IPS-15b (cell line): Measurements from ENCODE around the gene MAST3.

Source experiments
- H3K27me3 ChIP-seq: one replicate; pipeline ENCODE4 v1.6.1; 2013; ENCODE audit warnings: low read length; ENCODE audit not compliant: control insufficient read depth, insufficient read depth
- H3K36me3 ChIP-seq: one replicate; pipeline ENCODE4 v1.6.1; 2013; ENCODE audit warnings: low read length; ENCODE audit not compliant: control insufficient read depth, insufficient read depth
- H3K4me1 ChIP-seq: one replicate; pipeline ENCODE4 v1.6.1; 2013; ENCODE audit warnings: mild to moderate bottlenecking, low read length; ENCODE audit not compliant: control insufficient read depth, insufficient read depth
- H3K4me3 ChIP-seq: one replicate; pipeline ENCODE4 v1.5.1; 2013; ENCODE audit warnings: low read depth, low read length
- H3K9ac ChIP-seq: one replicate; pipeline ENCODE4 v1.6.1; 2013; ENCODE audit warnings: low read depth, mild to moderate bottlenecking, low read length
- H3K9me3 ChIP-seq: one replicate; pipeline ENCODE4 v1.6.1; 2013; ENCODE audit warnings: mild to moderate bottlenecking, low read length; ENCODE audit not compliant: control insufficient read depth, insufficient read depth

MAST3 gene

DNA sequence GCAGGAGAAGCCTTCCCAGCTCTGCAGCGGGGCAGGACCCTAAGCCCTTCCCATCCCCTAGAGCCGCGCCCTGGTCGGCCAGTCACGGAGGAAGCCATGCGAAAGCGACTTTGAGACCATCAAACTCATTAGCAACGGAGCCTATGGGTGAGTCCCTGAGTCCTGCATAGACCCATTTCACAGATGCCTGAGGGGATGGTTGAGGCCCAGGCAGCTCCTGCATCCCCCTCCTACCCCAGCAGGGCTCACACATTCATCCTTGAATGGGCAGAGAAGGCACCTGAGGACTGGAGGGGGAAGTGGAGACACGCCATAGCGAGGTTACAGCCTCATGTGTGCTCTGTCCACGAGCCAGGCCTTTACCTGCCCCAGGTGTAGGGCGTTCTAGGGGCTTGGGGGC lies 31.2 kb downstream of the MAST3 start:
- peaks cover 43% of the 10 kb centered on the region for H3K36me3 ChIP-seq
- H3K27me3 ChIP-seq: no peaks in the 10 kb centered on the region
- H3K4me3 ChIP-seq: no peak overlapping the region
- H3K9me3 ChIP-seq: no peaks in the 10 kb centered on the region
- H3K4me1 ChIP-seq: no peaks in the 10 kb centered on the region
- no peak overlapping the region for H3K9ac ChIP-seq

DNA sequence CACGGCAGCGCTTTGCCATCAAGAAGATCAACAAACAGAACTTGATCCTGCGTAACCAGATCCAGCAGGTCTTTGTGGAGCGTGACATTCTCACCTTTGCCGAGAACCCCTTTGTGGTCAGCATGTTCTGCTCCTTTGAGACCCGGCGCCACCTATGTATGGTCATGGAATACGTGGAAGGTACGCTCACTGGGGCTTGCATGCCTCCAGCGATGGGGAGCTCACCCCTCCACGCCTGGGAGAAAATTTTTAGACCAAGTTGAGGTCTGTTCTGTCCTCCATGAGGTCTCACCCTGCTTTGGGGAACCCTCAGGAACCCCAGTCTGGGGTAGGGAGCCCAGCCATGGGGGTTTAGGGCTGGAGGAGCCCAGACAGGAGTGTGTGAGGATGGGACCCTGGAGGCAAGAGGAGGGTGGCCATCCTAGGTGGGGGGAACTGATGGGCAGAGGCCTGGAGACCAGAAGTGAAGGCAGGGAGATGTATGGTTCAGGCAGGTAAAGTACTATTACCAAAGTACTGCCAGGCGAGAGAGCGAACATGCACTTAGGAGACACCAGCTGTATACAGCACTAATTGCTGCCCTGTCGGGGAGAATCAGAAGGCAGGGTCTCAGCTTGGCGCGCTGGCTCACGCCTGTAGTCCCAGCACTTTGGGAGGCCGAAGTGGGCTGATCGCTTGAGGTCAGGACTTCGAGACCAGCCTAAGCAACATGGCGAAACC lies 33.1 kb downstream of the MAST3 start:
- H3K4me1 ChIP-seq: no peaks in the 10 kb centered on the region
- H3K27me3 ChIP-seq: no peaks in the 10 kb centered on the region
- H3K9ac ChIP-seq: no peak overlapping the region
- H3K4me3 ChIP-seq: no peak overlapping the region
- no peaks in the 10 kb centered on the region for H3K9me3 ChIP-seq
- H3K36me3 ChIP-seq: peaks cover 37% of the 10 kb centered on the region

DNA sequence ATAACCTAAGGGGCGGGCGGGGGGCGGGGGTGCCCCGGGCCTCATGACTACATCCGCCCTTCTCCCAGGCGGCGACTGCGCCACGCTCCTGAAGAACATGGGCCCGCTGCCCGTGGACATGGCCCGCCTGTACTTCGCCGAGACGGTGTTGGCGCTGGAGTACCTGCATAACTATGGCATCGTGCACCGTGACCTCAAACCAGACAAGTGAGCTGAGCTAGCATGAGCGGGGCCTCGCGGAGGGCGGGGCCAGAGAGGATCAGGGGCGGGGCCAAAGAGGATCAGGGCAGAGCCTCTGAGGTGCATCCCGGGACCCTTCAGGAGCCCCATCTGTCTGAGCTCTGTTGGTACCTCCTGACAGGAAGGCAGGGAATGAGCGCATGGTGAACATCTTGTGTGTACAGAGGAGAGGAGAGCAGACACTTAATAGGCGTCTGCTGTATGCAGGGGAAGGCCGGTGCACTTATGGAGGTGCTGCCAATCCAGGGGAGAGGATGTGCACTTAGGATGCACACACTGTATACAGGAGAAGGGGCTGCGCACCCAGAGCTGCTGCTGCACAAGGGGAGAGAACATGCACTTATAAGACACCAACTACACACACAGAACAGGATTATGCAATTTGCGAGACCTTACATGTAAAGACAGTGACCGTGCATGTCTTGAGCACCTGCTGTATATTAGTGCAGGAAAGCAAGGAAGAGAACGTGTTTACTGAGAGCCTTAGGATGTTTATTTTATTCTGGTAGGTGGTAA lies 34.4 kb downstream of the MAST3 start:
- Histone ChIP-seq H3K27me3 (no peaks in the 10 kb centered on the region), H3K36me3 (peaks cover 35% of the 10 kb centered on the region), H3K4me3 (no peak overlapping the region), H3K4me1 (no peaks in the 10 kb centered on the region), H3K9ac (no peak overlapping the region), H3K9me3 (no peaks in the 10 kb centered on the region)

DNA sequence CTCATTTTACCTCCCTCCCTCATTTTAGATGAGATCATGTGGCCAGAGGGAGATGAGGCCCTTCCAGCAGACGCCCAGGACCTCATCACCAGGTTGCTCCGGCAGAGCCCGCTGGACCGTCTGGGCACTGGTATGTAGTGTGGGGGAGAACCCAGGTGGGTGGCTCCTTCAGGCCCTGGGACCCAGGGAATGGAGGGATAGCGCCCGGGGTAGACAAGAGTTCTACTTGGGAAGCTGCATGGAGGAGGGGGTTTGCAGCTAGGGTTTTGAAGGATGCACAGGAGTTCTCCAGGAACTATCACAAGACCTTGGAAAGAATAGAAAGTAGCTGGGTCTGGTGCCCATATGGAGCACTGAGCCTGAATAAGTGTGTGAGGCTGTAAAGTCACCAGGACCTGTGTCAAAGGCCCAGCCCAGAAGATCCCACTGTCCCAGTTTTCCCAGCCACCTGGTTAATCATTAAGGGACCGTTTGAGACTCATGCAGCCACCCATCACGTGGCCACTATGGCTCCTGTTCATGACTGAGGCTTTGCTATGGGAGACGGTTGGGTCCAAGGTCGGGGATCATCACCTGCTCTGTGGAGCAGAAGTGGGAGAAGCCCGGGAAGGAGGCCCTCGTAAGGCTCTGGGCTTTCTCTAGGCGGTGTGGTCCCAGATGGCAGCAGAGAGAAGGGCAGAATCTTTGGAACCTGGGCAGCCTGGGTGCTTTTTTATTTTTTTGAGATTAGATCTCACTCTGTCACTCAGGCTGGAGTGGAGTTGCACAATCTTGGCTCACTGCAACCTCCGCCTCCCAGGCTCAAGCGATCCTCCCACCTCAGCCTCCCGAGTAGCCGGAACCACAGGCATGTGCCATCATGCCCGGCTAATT lies 38.4 kb downstream of the MAST3 start:
- Histone ChIP-seq H3K36me3 (peaks cover 18% of the 10 kb centered on the region), H3K4me1 (no peaks in the 10 kb centered on the region), H3K27me3 (no peaks in the 10 kb centered on the region), H3K4me3 (no peak overlapping the region), H3K9me3 (no peaks in the 10 kb centered on the region), H3K9ac (no peak overlapping the region)

DNA sequence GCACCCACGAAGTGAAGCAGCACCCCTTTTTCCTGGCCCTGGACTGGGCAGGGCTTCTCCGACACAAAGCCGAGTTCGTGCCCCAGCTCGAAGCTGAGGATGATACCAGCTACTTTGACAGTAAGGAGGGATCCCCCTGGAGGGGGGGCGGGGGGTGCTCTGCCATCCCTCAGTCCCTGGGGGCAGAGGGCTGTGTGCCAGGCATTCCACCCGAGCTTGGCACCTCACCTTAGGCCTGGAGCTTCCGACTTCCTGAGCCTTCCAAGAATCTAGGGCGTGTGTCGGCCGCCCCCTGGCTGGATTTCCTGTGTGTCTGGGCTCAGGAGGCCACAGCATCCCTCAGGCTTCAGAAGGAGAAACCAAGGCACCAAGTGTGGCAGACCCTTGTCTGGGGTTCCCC lies 39.7 kb downstream of the MAST3 start:
- H3K36me3 ChIP-seq: peaks cover 23% of the 10 kb centered on the region
- no peaks in the 10 kb centered on the region for H3K4me1 ChIP-seq
- H3K9me3 ChIP-seq: no peaks in the 10 kb centered on the region
- no peak overlapping the region for H3K4me3 ChIP-seq
- H3K27me3 ChIP-seq: no peaks in the 10 kb centered on the region
- H3K9ac ChIP-seq: no peak overlapping the region

DNA sequence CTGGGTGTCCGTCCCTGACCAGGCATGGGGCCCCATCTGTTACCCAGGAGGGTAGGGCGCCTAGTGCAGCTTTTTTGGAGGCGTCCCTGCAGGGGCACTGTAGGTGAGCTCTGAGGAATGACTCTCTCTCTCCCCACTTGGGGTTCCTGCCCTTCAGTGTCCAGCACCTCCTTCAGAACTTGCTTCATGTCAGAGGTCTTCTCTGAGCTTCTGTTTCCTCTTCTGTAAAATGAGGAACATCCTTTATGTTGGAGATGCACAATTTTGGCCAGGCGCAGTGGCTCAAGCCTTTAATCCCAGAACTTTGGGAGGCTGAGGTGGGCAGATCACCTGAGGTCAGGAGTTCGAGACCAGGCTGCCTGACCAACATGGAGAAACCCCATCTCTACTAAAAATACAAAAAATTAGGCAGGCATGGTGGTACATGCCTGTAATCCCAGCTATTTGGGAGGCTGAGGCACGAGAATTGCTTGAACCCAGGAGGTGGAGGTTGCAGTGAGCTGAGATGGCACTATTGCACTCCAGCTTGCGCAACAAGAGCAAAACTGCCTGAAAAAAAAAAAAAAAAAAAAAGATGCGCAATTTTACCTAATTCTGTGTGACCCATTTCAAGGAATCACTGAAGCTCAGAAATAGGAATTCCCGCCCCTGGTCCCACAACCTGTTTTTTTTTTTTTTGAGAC lies 40.2 kb downstream of the MAST3 start:
- Histone ChIP-seq H3K27me3 (no peaks in the 10 kb centered on the region), H3K4me1 (no peaks in the 10 kb centered on the region), H3K9ac (no peak overlapping the region), H3K4me3 (no peak overlapping the region), H3K36me3 (peaks cover 22% of the 10 kb centered on the region), H3K9me3 (no peaks in the 10 kb centered on the region)

DNA sequence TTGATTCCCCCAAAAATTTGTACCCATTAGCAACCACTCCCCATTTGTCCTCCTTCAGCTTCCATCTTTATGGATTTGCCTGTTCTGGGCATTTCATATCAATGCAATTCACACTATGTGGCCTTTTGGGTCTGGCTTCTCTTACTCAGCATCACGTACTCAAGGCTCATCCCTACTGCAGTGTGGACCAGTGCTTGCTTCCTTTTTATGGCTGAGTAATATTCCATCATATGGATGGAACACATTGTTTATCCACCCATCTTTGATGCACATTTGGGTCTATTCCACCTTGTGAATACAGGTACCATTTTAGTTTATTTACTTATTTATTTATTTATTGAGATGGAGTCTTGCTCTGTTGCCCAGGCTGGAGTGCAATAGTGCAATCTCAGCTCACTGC lies 42.9 kb downstream of the MAST3 start:
- peaks cover 36% of the 10 kb centered on the region for H3K36me3 ChIP-seq

DNA sequence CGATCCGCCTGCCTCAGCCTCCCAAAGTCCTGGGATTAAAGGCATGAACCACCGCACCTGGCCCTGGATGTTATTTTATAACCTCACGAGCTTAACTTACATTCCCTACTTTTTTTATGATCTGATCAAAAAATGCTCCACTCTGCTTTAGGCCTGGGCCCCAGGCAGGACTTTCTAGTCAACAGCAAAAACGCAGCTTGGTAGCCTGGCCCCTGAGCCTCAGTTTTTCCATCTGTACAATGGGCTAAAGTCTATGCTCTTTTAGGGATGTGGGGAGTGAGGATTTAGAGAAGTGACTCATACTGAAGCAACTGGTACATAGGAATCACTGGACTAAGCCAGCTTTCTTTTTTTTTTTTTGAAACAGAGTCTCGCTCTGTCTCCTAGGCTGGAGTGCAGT lies 43.5 kb downstream of the MAST3 start:
- Histone ChIP-seq H3K27me3 (no peaks in the 10 kb centered on the region), H3K36me3 (peaks cover 38% of the 10 kb centered on the region), H3K9me3 (no peaks in the 10 kb centered on the region), H3K9ac (no peak overlapping the region), H3K4me3 (no peak overlapping the region), H3K4me1 (no peaks in the 10 kb centered on the region)

More for the DNA sequence above, 42.9 kb downstream of the MAST3 start:
- Histone ChIP-seq H3K9ac (no peak overlapping the region), H3K4me3 (no peak overlapping the region), H3K4me1 (no peaks in the 10 kb centered on the region), H3K9me3 (no peaks in the 10 kb centered on the region), H3K27me3 (no peaks in the 10 kb centered on the region)

DNA sequence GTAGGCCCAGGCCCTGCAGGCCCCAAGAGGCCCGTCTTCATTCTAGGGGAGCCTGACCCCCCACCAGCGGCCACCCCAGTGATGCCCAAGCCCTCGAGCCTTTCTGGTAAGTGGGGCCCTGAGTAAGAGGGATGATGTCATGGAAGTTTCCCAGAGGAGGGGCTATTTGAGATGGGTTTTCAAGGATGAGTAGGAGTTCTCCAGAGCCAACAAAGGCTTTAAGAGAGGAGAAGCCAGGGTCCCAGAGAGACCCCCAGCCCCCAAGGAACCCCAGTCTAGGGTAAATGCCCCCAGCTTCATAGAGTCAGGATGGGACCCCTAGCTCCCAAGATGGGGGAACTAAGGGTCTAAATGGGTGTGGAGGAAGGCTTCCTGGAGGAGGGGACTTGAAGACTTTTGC lies 46.3 kb downstream of the MAST3 start:
- H3K36me3 ChIP-seq: peaks cover 36% of the 10 kb centered on the region

DNA sequence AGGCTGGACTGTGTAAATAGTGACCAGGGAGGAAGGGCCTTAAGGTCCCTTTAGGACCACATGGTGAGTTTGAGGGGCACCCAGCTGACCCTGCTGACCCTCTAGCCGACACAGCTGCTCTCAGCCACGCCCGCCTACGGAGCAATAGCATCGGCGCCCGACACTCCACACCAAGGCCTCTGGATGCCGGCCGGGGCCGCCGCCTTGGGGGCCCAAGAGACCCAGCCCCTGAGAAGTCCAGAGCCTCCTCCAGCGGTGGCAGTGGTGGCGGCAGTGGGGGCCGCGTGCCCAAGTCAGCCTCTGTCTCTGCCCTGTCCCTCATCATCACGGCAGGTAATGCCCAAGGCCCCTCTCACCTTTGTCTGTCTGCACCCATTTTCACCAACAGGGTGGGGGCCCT lies 46.8 kb downstream of the MAST3 start:
- H3K9ac ChIP-seq: no peak overlapping the region
- H3K36me3 ChIP-seq: peaks cover 36% of the 10 kb centered on the region
- no peak overlapping the region for H3K4me3 ChIP-seq
- no peaks in the 10 kb centered on the region for H3K27me3 ChIP-seq
- no peaks in the 10 kb centered on the region for H3K4me1 ChIP-seq
- no peaks in the 10 kb centered on the region for H3K9me3 ChIP-seq

More for the DNA sequence above, 46.3 kb downstream of the MAST3 start:
- no peak overlapping the region for H3K4me3 ChIP-seq
- no peaks in the 10 kb centered on the region for H3K27me3 ChIP-seq
- H3K4me1 ChIP-seq: no peaks in the 10 kb centered on the region
- H3K9me3 ChIP-seq: no peaks in the 10 kb centered on the region
- no peak overlapping the region for H3K9ac ChIP-seq

DNA sequence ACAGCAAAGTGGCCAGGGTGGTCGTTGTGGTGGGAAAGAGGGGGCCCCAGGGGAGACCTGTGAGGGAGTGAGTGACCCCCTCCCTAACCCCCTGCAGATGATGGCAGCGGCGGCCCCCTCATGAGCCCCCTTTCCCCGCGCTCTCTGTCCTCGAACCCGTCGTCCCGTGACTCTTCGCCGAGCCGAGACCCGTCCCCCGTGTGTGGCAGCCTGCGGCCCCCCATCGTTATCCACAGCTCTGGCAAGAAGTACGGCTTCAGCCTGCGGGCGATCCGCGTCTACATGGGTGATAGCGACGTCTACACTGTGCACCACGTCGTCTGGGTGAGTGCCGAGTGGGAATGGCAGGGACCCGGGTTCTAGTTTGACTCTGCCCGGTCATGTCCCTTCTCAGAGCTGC lies 47.3 kb downstream of the MAST3 start:
- Histone ChIP-seq H3K9ac (no peak overlapping the region), H3K4me1 (no peaks in the 10 kb centered on the region), H3K27me3 (no peaks in the 10 kb centered on the region), H3K9me3 (no peaks in the 10 kb centered on the region), H3K36me3 (peaks cover 36% of the 10 kb centered on the region), H3K4me3 (no peak overlapping the region)
